T-helper 2 cell (primary cell): Measurements from ENCODE around the gene APOLD1.
A peak's percentile ranks its signal among the peaks of the same experiment; 100 is the strongest.
"Not testable (repeated sequence)": the region's sequence is repeated elsewhere in the genome, so short reads cannot be mapped to it uniquely, and the experiment has no call there.

Experiments
- DNase-seq, 5 experiments: peaks; one replicate each; pipeline versions ENCODE4 v3.0.0 to v3.0.0-alpha.2; 2012 to 2022

APOLD1 gene

DNA sequence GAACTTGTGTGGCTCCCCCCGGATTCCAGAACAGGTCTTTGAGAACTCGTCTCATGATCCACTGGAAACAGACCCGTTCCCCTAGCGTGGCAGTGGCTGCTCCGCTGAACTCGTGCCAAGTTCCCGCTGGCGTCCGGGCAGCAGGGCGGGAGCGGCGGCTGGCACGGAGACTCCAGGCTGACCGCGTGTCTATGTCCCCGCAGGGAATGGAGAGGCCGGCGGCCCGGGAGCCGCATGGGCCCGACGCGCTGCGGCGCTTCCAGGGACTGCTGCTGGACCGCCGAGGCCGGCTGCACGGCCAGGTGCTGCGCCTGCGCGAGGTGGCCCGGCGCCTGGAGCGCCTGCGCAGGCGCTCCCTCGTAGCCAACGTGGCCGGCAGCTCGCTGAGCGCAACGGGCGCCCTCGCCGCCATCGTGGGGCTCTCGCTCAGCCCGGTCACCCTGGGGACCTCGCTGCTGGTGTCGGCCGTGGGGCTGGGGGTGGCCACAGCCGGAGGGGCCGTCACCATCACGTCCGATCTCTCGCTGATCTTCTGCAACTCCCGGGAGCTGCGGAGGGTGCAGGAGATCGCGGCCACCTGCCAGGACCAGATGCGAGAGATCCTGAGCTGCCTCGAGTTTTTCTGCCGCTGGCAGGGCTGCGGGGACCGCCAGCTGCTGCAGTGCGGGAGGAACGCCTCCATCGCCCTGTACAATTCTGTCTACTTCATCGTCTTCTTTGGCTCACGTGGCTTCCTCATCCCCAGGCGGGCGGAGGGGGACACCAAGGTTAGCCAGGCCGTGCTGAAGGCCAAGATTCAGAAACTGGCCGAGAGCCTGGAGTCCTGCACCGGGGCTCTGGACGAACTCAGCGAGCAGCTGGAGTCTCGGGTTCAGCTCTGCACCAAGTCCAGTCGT, 1.5 kb downstream of the APOLD1 start:
- DNase-seq: peak; percentile 58 to 81 (median 63)

DNA sequence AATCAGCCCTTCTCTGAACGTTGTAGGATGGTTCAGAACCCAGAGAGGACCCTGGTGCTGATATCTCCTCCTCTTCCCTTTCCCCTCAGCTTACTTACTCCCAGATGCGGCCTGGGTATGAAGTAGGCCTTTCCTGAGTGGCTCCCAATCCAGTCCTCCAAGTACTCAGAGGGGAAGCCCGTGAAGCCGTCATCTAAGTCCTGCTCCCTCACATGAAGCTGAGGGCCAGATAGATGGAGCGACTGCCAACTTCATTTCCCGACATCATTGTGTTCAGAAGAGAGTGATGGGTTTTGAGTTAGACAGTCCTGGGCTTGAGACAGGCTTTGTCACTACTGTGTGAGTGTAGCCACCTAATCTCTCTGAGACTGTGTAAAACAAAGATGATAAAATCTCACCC, 2.7 kb downstream of the APOLD1 start:
- peak in 1 of 5 experiments; percentile 29 for DNase-seq

DNA sequence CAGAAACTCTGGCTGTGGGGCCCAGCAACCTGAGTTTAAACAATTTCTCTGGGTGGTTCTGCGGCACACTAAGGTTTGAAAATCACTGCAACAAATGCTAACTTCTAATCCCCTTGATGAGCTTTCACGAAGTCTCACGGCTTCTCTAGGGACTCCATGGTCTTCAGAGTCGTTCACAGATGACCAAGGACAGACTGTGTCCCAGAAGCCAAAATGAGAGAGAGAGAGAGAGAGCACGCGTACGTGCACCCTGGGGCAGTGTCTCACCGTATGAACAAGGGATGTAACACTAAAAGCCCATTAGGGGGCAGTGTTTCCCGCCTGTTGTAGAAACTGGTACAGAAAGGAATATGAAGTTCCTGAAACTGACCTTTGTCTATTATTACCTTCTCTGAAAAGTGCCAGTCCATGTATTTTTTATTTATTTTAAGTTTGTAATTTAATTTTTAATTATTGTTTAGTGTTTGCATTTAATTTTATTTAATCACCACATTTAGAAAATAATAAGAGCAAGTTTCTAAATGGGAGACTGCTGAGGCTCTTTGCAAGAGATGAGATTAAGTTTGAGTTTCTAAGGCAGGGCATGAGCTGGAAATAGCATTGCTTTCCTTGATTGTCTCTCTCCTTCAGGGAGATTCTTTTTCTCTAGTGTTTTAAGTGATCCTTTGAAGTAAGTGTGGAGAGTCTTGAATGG, 3.4 kb downstream of the APOLD1 start:
- peak in 4 of 5 experiments; percentile 21 to 77 (median 44) for DNase-seq

GRCh38 chr12:12790956-12791355, 5.5 kb downstream of the APOLD1 start:
- DNase-seq: no peak

GRCh38 chr12:12791756-12792369, 6.4 kb downstream of the APOLD1 start:
- no peak for DNase-seq

- DNase-seq: no peak
Measured at GRCh38 chr12:12792421-12792820, 7.0 kb downstream of the APOLD1 start.

GRCh38 chr12:12794686-12795085, 9.2 kb downstream of the APOLD1 start:
- DNase-seq: no peak

- no peak for DNase-seq
Measured at GRCh38 chr12:12796171-12796570, 10.7 kb downstream of the APOLD1 start.

GRCh38 chr12:12796928-12797793, 11.7 kb downstream of the APOLD1 start:
- DNase-seq: no peak

- DNase-seq: no peak
Measured at GRCh38 chr12:12797794-12798152, 12.3 kb downstream of the APOLD1 start.

DNA sequence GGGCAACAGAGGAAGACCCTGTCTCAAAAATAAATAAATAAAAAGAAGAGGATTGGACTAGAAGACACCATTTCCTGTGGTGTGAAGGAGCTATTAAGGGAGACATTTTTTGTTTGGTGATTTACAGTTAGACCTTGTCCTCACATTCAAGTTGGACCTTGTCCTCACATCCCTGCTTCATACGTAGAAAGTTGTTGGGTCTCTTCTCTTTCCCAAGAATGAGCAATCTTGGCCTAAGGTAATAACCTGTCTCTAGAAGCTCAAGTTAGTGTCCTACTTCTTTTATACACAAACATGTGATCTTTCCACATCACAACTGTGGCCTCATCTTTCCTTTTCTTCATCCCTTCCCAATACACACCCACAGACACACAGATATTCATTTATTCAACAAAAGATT, 13.0 kb downstream of the APOLD1 start:
- no peak for DNase-seq

- DNase-seq: no peak
Measured at GRCh38 chr12:12799163-12799920, 13.9 kb downstream of the APOLD1 start.

DNA sequence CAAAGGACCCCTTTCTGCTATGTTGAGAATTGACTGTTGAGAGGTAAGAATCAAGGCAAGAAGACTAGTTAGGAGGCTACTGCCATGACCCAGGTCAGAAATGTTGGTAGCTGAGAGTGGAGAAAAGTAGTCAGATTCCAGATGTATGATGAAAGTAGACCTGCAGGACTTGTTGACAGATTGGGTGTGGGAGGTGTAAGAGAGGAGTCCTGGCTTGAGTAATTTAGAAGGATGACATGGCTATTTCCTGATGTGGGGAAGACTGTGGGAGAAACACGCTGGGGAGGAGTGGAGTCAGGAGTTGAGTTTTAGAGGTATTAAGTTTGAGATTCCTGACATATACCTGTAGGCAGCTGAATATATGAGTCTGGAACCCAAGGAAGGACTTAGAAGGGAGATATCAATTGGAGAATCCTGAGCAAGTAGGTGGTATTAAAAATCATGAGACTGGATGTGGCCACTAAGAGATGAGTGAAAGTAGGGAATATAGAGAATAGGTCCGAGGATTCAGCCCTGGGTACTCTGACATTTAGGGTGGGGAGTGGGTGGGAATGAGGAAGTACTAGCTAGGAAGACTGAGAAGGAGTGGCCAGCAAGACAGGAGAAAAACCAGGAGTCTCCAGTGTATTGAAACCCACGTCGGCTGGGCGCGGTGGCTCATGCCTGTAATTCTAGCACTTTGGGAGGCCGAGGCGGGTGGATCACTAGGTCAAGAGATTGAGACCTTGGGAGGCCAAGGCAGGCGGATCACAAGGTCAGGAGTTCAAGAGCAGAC, 15.1 kb downstream of the APOLD1 start:
- no peak for DNase-seq

DNA sequence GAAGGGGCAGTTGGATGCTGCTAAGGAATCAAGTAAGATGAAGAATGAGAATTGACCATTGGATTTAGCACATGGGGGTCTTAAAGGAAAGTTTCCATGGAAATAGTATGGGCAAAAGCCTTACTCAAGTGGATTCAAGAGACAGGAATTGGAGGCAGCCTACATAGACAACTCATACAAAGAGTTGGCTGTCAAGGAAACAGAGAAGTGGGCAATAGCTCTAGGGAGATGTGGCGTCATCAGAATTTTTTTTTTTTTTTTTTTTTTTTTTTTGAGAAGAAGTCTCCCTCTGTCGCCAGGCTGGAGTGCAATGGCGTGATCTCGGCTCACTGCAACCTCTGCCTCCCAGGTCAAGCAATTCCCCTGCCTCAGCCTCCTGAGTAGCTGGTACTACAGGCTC, 16.2 kb downstream of the APOLD1 start:
- not testable (repeated sequence) for DNase-seq

- DNase-seq: peak in 1 of 5 experiments; percentile 76
Measured at GRCh38 chr12:12803186-12803585, 17.7 kb downstream of the APOLD1 start.

GRCh38 chr12:12804011-12804410, 18.6 kb downstream of the APOLD1 start:
- no peak for DNase-seq

DNA sequence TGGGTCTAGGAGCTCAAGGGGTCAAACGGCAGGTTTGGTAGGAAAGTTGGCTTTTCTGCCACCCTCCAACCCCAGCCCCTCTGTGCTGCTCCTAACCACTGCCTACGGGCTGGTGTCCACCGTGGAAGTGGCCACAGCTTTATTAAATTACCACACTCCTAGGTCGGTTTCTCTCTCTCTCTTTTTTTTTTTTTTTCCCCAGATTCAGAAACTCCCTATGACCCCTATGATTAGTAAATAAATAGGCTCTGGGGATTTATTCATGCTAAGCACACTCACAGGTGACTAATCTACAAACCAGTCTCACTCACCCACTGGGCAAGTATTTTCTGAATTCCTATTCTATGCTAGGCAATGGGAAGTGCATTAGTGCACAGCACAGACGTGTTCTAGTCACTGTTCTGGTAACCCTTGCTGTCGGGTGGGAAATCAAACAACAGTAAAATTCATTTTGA, 19.0 kb downstream of the APOLD1 start:
- no peak for DNase-seq

- DNase-seq: no peak
Measured at GRCh38 chr12:12806784-12807516, 21.5 kb downstream of the APOLD1 start.

DNA sequence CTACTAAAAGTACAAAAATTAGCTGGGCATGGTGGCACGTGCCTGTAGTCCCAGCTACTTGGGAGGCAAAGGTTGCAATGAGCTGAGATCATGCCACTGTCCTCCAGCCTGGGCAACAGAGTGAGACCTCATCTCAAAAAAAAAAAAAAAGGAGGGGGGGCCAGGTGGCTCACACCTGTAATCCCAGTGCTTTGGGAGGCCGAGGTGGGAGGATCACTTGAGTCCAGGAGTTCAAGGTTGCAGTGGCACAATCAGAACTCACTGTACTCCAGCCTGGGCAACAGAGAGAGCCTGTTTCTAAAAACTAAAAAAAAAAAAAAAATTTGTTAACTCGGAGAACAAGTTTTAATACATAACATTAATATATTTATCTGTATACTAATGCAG, 22.1 kb downstream of the APOLD1 start:
- DNase-seq: not testable (repeated sequence)
